ENCODE measurements around the gene SOX10.

The SOX10 gene

GRCh38 chr22:38016182-38017151, 32.1 kb upstream of the SOX10 start:
- FAIRE-seq = peak; percentile 13
- no peak for DNase-seq (ENCODE audit: low spot score)

GRCh38 chr22:38014083-38014482, 29.7 kb upstream of the SOX10 start:
- DNase-seq (ENCODE audit: low spot score) = no peak

GRCh38 chr22:38012604-38013072, 28.3 kb upstream of the SOX10 start:
- FAIRE-seq (peak; percentile 20), DNase-seq (ENCODE audit: low spot score) (no peak)

More at GRCh38 chr22:38014083-38014482, 29.7 kb upstream of the SOX10 start:
- no peak for FAIRE-seq

- no peak for FAIRE-seq
- no peak for DNase-seq (ENCODE audit: low spot score)
Measured at GRCh38 chr22:38009000-38009806, 24.8 kb upstream of the SOX10 start.

- DNase-seq (ENCODE audit: low spot score) = no peak
- FAIRE-seq = no peak
Measured at GRCh38 chr22:38007330-38007902, 23.1 kb upstream of the SOX10 start.

- FAIRE-seq = no peak
Measured at GRCh38 chr22:38006906-38007305, 22.6 kb upstream of the SOX10 start.

GRCh38 chr22:38005943-38006342, 21.6 kb upstream of the SOX10 start:
- FAIRE-seq (no peak), DNase-seq (ENCODE audit: low spot score) (no peak)

More at GRCh38 chr22:38006906-38007305, 22.6 kb upstream of the SOX10 start:
- no peak for DNase-seq (ENCODE audit: low spot score)

- FAIRE-seq = peak; percentile 100
- DNase-seq (ENCODE audit: low spot score) = peak; percentile 98
Measured at GRCh38 chr22:37999640-38000272, 15.4 kb upstream of the SOX10 start.

- FAIRE-seq (peak; percentile 90), DNase-seq (ENCODE audit: low spot score) (peak; percentile 66)
Measured at GRCh38 chr22:37999236-37999635, 14.9 kb upstream of the SOX10 start.

- FAIRE-seq (no peak), DNase-seq (ENCODE audit: low spot score) (peak; percentile 31)
Measured at GRCh38 chr22:37998543-37998942, 14.2 kb upstream of the SOX10 start.

- peak; percentile 56 for FAIRE-seq
- DNase-seq (ENCODE audit: low spot score) = no peak
Measured at GRCh38 chr22:37996515-37997246, 12.3 kb upstream of the SOX10 start.

GRCh38 chr22:37996079-37996478, 11.7 kb upstream of the SOX10 start:
- FAIRE-seq = no peak
- DNase-seq (ENCODE audit: low spot score) = no peak

GRCh38 chr22:37995460-37995859, 11.1 kb upstream of the SOX10 start:
- DNase-seq (ENCODE audit: low spot score) = no peak
- no peak for FAIRE-seq

GRCh38 chr22:37994982-37995381, 10.6 kb upstream of the SOX10 start:
- FAIRE-seq (no peak), DNase-seq (ENCODE audit: low spot score) (no peak)

- FAIRE-seq (peak; percentile 48), DNase-seq (ENCODE audit: low spot score) (no peak)
Measured at GRCh38 chr22:37994049-37994448, 9.7 kb upstream of the SOX10 start.

GRCh38 chr22:37991731-37992442, 7.5 kb upstream of the SOX10 start:
- DNase-seq (ENCODE audit: low spot score) (no peak), FAIRE-seq (peak; percentile 55)

- no peak for DNase-seq (ENCODE audit: low spot score)
- FAIRE-seq = no peak
Measured at GRCh38 chr22:37990862-37991261, 6.5 kb upstream of the SOX10 start.

- DNase-seq (ENCODE audit: low spot score) (no peak), FAIRE-seq (no peak)
Measured at GRCh38 chr22:37990301-37990700, 5.9 kb upstream of the SOX10 start.

- DNase-seq (ENCODE audit: low spot score) (no peak), FAIRE-seq (peak; percentile 42)
Measured at GRCh38 chr22:37989146-37990045, 5.0 kb upstream of the SOX10 start.

All from urothelium cell line (cell line).